ENCODE results near the gene PRKCA.

DNA sequence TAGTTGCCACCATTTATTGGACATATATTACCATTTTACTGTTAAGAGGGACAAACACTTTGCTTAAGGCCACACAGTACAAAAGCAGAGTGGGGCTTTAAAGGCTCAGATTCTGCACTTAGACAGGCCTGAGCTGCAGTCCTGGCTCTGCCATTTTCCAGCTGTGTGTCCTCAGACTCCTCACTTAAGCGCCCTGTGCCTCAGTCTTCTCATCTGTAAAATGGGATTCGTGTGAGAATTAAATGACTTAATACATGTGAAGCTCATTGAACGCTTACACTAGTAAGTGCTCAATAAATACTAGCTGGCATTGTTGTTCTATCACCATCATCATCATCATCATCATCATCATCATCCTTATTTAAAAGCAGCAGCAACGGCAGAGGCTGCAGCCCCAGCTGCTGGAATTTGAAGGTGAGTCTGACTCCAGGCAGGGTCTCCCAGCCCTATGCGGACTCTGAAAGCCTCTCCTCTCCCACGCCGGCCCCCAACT is 532.1 kb downstream of the PRKCA start:
- TF ChIP-seq CTCF (IDR thresholded peaks at IDR 0.05) (no peak), POLR2AphosphoS5 (IDR thresholded peaks at IDR 0.05) (no peak), POLR2A (IDR thresholded peaks at IDR 0.05) (no peak)

Measured in prostate gland (tissue), 2 donors.